GM23338 (cell line): ENCODE results near the gene TIMM50. TPM values are rescaled to one million over a fixed set of nuclear protein-coding genes. Genes with fewer than 3 reads are reported as not detected.
A peak's percentile ranks its signal among the peaks of the same experiment; 100 is the strongest.

Experiments used
- ATAC-seq: fragments of 200-7000 bp; cut with Tn5 transposase; 3 replicates; pipeline ENCODE4 v1.9.1; 2020
- DNase-seq: peaks from one replicate; pipeline ENCODE4 v3.0.0-alpha.2; 2015; ENCODE audit warnings: low spot score
- H2AFZ ChIP-seq: fragments of 200-600 bp; sonication (generic); 2 replicates; pipeline ENCODE4 v1.8.0; 2016; ENCODE audit warnings: antibody characterized with exemption, mild to moderate bottlenecking, moderate library complexity
- H3F3A ChIP-seq: fragments of 200-600 bp; sonication (generic); replicated peaks from 2 replicates; pipeline ENCODE4 v1.8.0; 2017; ENCODE audit warnings: antibody characterized with exemption, mixed run types, low read depth
- H3K27ac ChIP-seq: fragments of 200-600 bp; sonication (generic); 2 replicates; pipeline ENCODE4 v1.6.1; 2016; ENCODE audit warnings: low read depth
- H3K27me3 ChIP-seq: fragments of 200-600 bp; sonication (generic); 2 replicates; pipeline ENCODE4 v1.8.0; 2016; ENCODE audit warnings: mild to moderate bottlenecking, mixed run types, moderate library complexity; ENCODE audit not compliant: insufficient read depth
- H3K36me3 ChIP-seq: fragments of 200-600 bp; sonication (generic); 2 replicates; pipeline ENCODE4 v1.8.0; 2016; ENCODE audit warnings: mild to moderate bottlenecking; ENCODE audit not compliant: insufficient read depth
- H3K4me1 ChIP-seq: fragments of 200-600 bp; sonication (generic); 2 replicates; pipeline ENCODE4 v1.8.0; 2016; ENCODE audit warnings: mild to moderate bottlenecking, moderate library complexity; ENCODE audit not compliant: insufficient read depth
- H3K4me2 ChIP-seq: fragments of 200-600 bp; sonication (generic); 2 replicates; pipeline ENCODE4 v1.7.1; 2017; ENCODE audit warnings: mixed run types
- H3K4me3 ChIP-seq: fragments of 200-600 bp; sonication (generic); 2 replicates; pipeline ENCODE4 v1.6.1; 2016; ENCODE audit warnings: mixed run types
- H3K79me2 ChIP-seq: fragments of 200-600 bp; sonication (generic); replicated peaks from 2 replicates; pipeline ENCODE4 v1.8.0; 2017; ENCODE audit warnings: mild to moderate bottlenecking; ENCODE audit not compliant: insufficient read depth
- H3K9me2 ChIP-seq: fragments of 200-600 bp; sonication (generic); 2 replicates; pipeline ENCODE4 v1.8.0; 2017; ENCODE audit not compliant: insufficient read depth
- H4K20me1 ChIP-seq: fragments of 200-600 bp; sonication (generic); replicated peaks from 2 replicates; pipeline ENCODE4 v1.8.0; 2017; ENCODE audit warnings: mild to moderate bottlenecking; ENCODE audit not compliant: insufficient read depth
- H3K27ac Mint-ChIP-seq: 2 replicates; pipeline ENCODE4 v1.8.0; 2020; ENCODE audit warnings: inconsistent platforms, mild to moderate bottlenecking, moderate library complexity, mixed read lengths
- H3K27me3 Mint-ChIP-seq: 3 replicates; pipeline ENCODE4 v1.8.0; 2022; ENCODE audit warnings: low read depth, mild to moderate bottlenecking, moderate library complexity, mixed read lengths, inconsistent platforms; ENCODE audit not compliant: insufficient read depth, poor library complexity
- H3K36me3 Mint-ChIP-seq: 3 replicates; pipeline ENCODE4 v1.8.0; 2021; ENCODE audit warnings: low read depth, mild to moderate bottlenecking, inconsistent platforms, moderate library complexity, mixed read lengths
- H3K4me1 Mint-ChIP-seq: 3 replicates; pipeline ENCODE4 v1.8.0; 2020; ENCODE audit warnings: mild to moderate bottlenecking, inconsistent platforms, mixed read lengths
- H3K4me3 Mint-ChIP-seq: 3 replicates; pipeline ENCODE4 v1.8.0; 2021; ENCODE audit warnings: moderate library complexity, mild to moderate bottlenecking, inconsistent platforms, mixed read lengths
- H3K9me3 Mint-ChIP-seq: 3 replicates; pipeline ENCODE4 v1.8.0; 2020; ENCODE audit warnings: moderate library complexity, mild to moderate bottlenecking, inconsistent platforms, mixed read lengths
- CREB1 ChIP-seq: fragments of 250-450 bp; sonication (Bioruptor Pico); IDR thresholded peaks from 2 replicates; pipeline ENCODE4 v1.5.0; 2020; ENCODE audit warnings: low read depth, mild to moderate bottlenecking, moderate library complexity
- EZH2 ChIP-seq: fragments of 200-600 bp; sonication (generic); IDR thresholded peaks from one replicate; pipeline ENCODE4 v1.8.0; 2017; ENCODE audit warnings: antibody characterized with exemption, mild to moderate bottlenecking, low read depth; ENCODE audit not compliant: unreplicated experiment
- NANOG ChIP-seq: IDR thresholded peaks from 2 replicates; pipeline ENCODE4 v1.6.1; 2016; ENCODE audit warnings: antibody characterized with exemption, borderline replicate concordance
- POLR2AphosphoS5 ChIP-seq: IDR thresholded peaks from 2 replicates; pipeline ENCODE4 v1.6.1; 2016; ENCODE audit warnings: antibody characterized with exemption, low read depth
- long read RNA-seq: library from polyadenylated mRNA; unstranded; transcript quantifications from one replicate; pipeline ENCODE4 v2.0.0, GENCODE V29; 2020; ENCODE audit not compliant: unreplicated experiment
- polyA plus RNA-seq: library from polyadenylated mRNA; unstranded; fragments of >200 nt; fragmentation: Nextera tagmentation; extraction: Ambion mirVana; gene quantifications from 2 replicates; pipeline ENCODE4 v1.2.1, GENCODE V29; 2016
- total RNA-seq: library from RNA; depleted of rRNA; stranded (reverse); fragments of >200 nt; shearing (Covaris generic); gene quantifications from 2 replicates; pipeline ENCODE4 v1.2.3, GENCODE V29; 2014; rRNA removed
- TF ChIP-seq, protein P1 (sequence below): IDR thresholded peaks from one replicate; pipeline ENCODE4 v1.6.1; 2018; ENCODE audit warnings: antibody characterized with exemption; ENCODE audit not compliant: unreplicated experiment
- TF ChIP-seq, protein P2 (sequence below), 2 experiments: fragments of 200-600 bp in 1 of 2; sonication (generic) in 1 of 2; conservative IDR thresholded peaks; 2 replicates each; pipeline versions ENCODE4 v1.5.1 to v1.6.1; 2016 to 2017; ENCODE audit warnings: antibody characterized with exemption in 2 of 2, low read depth in 2 of 2, mild to moderate bottlenecking in 2 of 2, moderate library complexity in 1 of 2

TIMM50 gene
- total RNA-seq (119 and 120 TPM in 2 replicates), polyA plus RNA-seq (139 and 145 TPM in 2 replicates)
- long read RNA-seq, transcript TIMM50-201 (11 exons, 1,612 nt): major isoform, 175 of 189 reads
- long read RNA-seq, partial matches to known transcripts: 2 of 189 reads
- long read RNA-seq, other reads (novel, unspliced or antisense): 6 of 189 reads

DNA sequence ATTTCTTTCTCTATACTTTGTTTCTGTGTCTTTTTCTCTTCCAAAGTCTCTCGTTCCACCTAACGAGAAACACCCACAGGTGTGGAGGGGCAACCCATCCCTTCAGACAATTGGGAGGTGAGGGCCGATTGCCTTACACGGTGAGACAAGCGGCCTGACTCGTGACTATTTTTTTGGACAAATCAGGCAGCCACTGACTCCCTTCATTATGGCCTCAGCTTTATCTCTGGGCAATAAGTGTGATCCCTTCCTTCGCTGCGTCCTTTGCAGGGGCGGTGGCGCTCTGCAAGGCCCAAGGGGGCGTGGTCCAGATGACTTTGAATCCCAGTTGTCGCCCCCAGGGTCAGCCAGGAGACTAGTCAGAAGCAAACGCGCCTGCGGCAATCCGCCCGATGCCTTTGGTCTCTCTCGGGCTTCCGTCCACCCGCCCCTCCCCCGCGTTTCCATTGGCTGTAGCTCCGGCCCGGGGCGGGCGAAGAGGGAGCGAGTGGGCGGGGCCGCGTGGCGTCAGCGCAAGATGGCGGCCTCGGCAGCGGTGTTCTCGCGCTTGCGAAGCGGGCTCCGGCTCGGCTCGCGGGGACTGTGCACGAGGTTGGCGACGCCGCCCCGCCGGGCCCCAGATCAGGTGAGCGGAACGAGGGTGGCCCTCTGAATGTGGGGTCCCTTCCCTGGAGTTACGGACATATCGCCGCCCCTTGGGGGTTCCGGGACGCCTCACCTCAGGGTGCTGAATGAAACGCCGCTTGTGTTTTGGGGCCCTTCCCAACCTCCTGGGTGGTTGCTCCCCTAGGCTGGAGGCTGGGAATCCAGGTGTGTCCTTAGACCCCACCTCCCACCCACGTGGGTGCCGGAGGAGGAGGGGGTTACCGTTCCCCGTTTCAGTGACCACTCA lies at the start of gene TIMM50:
Gene TIMM50, plus strand, starts transcription at position 502 of the 892 bp plus-strand sequence. Its CDS starts 16 bp downstream, at position 518.
- Mint-ChIP-seq H3K27me3 (peaks cover 10% of the 10 kb centered on the region), H3K4me3 (peak within 1 kb of the TSS; percentile 96), H3K27ac (peak within 1 kb of the TSS; percentile 98), H3K9me3 (no peaks in the 10 kb centered on the region), H3K4me1 (peaks cover 18% of the 10 kb centered on the region), H3K36me3 (peaks cover 51% of the 10 kb centered on the region)
- TF ChIP-seq, protein P1, sequence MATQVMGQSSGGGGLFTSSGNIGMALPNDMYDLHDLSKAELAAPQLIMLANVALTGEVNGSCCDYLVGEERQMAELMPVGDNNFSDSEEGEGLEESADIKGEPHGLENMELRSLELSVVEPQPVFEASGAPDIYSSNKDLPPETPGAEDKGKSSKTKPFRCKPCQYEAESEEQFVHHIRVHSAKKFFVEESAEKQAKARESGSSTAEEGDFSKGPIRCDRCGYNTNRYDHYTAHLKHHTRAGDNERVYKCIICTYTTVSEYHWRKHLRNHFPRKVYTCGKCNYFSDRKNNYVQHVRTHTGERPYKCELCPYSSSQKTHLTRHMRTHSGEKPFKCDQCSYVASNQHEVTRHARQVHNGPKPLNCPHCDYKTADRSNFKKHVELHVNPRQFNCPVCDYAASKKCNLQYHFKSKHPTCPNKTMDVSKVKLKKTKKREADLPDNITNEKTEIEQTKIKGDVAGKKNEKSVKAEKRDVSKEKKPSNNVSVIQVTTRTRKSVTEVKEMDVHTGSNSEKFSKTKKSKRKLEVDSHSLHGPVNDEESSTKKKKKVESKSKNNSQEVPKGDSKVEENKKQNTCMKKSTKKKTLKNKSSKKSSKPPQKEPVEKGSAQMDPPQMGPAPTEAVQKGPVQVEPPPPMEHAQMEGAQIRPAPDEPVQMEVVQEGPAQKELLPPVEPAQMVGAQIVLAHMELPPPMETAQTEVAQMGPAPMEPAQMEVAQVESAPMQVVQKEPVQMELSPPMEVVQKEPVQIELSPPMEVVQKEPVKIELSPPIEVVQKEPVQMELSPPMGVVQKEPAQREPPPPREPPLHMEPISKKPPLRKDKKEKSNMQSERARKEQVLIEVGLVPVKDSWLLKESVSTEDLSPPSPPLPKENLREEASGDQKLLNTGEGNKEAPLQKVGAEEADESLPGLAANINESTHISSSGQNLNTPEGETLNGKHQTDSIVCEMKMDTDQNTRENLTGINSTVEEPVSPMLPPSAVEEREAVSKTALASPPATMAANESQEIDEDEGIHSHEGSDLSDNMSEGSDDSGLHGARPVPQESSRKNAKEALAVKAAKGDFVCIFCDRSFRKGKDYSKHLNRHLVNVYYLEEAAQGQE: peak; percentile 12
- TF ChIP-seq POLR2AphosphoS5: peak; percentile 85
- TF ChIP-seq CREB1 (CRISPR knock-in tag): peak; percentile 90
- no peak for TF ChIP-seq EZH2
- TF ChIP-seq, protein P2, sequence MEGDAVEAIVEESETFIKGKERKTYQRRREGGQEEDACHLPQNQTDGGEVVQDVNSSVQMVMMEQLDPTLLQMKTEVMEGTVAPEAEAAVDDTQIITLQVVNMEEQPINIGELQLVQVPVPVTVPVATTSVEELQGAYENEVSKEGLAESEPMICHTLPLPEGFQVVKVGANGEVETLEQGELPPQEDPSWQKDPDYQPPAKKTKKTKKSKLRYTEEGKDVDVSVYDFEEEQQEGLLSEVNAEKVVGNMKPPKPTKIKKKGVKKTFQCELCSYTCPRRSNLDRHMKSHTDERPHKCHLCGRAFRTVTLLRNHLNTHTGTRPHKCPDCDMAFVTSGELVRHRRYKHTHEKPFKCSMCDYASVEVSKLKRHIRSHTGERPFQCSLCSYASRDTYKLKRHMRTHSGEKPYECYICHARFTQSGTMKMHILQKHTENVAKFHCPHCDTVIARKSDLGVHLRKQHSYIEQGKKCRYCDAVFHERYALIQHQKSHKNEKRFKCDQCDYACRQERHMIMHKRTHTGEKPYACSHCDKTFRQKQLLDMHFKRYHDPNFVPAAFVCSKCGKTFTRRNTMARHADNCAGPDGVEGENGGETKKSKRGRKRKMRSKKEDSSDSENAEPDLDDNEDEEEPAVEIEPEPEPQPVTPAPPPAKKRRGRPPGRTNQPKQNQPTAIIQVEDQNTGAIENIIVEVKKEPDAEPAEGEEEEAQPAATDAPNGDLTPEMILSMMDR (conservative IDR thresholded peaks at IDR 0.05; ENCODE audit: low read depth in 2 of 2): no peak; a peak in 1 of 4 replicates
- Histone ChIP-seq H3K4me3 (peak within 1 kb of the TSS; percentile 98), H3K9me2 (no peaks in the 10 kb centered on the region), H3K4me2 (peak within 1 kb of the TSS; percentile 100), H3K36me3 (peaks cover 12% of the 10 kb centered on the region; the same call in 1 of the 2 replicates), H3K4me1 (peaks cover 12% of the 10 kb centered on the region), H2AFZ (peak within 1 kb of the TSS; percentile 44; the same call in 1 of the 2 replicates), H3K27ac (peak within 1 kb of the TSS; percentile 98), H3F3A (peaks cover 23% of the 10 kb centered on the region), H3K79me2 (peaks cover 26% of the 10 kb centered on the region), H4K20me1 (peaks cover 5% of the 10 kb centered on the region), H3K27me3 (no peaks in the 10 kb centered on the region)
- peak; percentile 100 for DNase-seq
- peak; percentile 92 for ATAC-seq

DNA sequence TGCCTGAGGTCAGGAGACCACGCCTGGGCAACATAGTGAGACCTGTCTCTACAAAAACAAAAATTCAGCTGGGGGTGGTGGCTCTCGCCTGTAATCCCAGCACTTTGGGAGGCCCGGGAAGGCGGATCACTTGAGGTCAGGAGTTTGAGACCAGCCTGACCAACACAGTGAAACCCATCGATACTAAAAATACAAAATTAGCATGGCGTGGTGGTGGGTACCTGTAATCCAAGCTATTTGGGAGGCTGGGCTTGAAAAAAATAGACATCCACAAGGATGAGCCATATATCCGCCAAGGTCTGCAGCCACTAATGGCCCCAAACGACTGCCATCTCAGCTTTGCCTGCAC lies 48.0 kb upstream of the TIMM50 start:
- Histone ChIP-seq H3K4me2 (no peak overlapping the region), H3K9me2 (no peaks in the 10 kb centered on the region), H3F3A (peaks cover 55% of the 10 kb centered on the region), H3K4me3 (no peak overlapping the region), H3K36me3 (peaks cover 34% of the 10 kb centered on the region), H3K4me1 (peaks cover 38% of the 10 kb centered on the region), H3K27me3 (no peaks in the 10 kb centered on the region), H4K20me1 (peaks cover 23% of the 10 kb centered on the region), H2AFZ (no peak overlapping the region), H3K79me2 (peaks cover 27% of the 10 kb centered on the region), H3K27ac (peak overlapping the region; percentile 100)
- peaks cover 6% of the 10 kb centered on the region for H3K9me3 Mint-ChIP-seq
- TF ChIP-seq POLR2AphosphoS5 (peak; percentile 15; the same call in 1 of the 2 replicates), NANOG (no peak)
- H3K36me3 Mint-ChIP-seq: peaks cover 56% of the 10 kb centered on the region
- no peak for DNase-seq
- ATAC-seq: no peak
- peak overlapping the region; percentile 100; the same call in 2 of the 3 replicates for H3K4me3 Mint-ChIP-seq
- peaks cover 62% of the 10 kb centered on the region for H3K27me3 Mint-ChIP-seq
- H3K27ac Mint-ChIP-seq: no peak overlapping the region
- peaks cover 49% of the 10 kb centered on the region for H3K4me1 Mint-ChIP-seq
